HG03060 (cell line): Measurements from ENCODE around the gene METAP1D.

ENCODE experiments used
- ATAC-seq: cut with Tn5 transposase; IDR thresholded peaks from one replicate; pipeline ENCODE4 v1.9.1; 2021; ENCODE audit warnings: low read depth, moderate number of reproducible peaks; ENCODE audit not compliant: unreplicated experiment

METAP1D gene

GRCh38 chr2:172089633-172090032, 89.9 kb downstream of the METAP1D start:
- ATAC-seq: no peak

GRCh38 chr2:172090044-172090961, 90.5 kb downstream of the METAP1D start:
- ATAC-seq: no peak

GRCh38 chr2:172091000-172091641, 91.4 kb downstream of the METAP1D start:
- ATAC-seq: no peak

- ATAC-seq: no peak
Measured at GRCh38 chr2:172091761-172092566, 92.2 kb downstream of the METAP1D start.

- no peak for ATAC-seq
Measured at GRCh38 chr2:172092716-172093415, 93.1 kb downstream of the METAP1D start.

GRCh38 chr2:172093416-172094293, 93.9 kb downstream of the METAP1D start:
- ATAC-seq: no peak

- ATAC-seq: no peak
Measured at GRCh38 chr2:172094294-172095145, 94.8 kb downstream of the METAP1D start.

- no peak for ATAC-seq
Measured at GRCh38 chr2:172095146-172095904, 95.6 kb downstream of the METAP1D start.

GRCh38 chr2:172095905-172096625, 96.3 kb downstream of the METAP1D start:
- ATAC-seq: no peak

GRCh38 chr2:172096626-172097547, 97.1 kb downstream of the METAP1D start:
- no peak for ATAC-seq

GRCh38 chr2:172097557-172098131, 97.9 kb downstream of the METAP1D start:
- no peak for ATAC-seq

GRCh38 chr2:172098287-172098649, 98.5 kb downstream of the METAP1D start:
- no peak for ATAC-seq

GRCh38 chr2:172098650-172099471, 99.1 kb downstream of the METAP1D start:
- no peak for ATAC-seq

- no peak for ATAC-seq
Measured at GRCh38 chr2:172099472-172100079, 99.8 kb downstream of the METAP1D start.
